ENCODE results near the gene ACOT7. TPM values are rescaled to one million over a fixed set of nuclear protein-coding genes. Genes with fewer than 3 reads are reported as not detected.

Gene ACOT7
- total RNA-seq, 1 donor from 2014 or later: 8.6 TPM

GRCh38 chr1:6427441-6428390 lies 34.1 kb upstream of the ACOT7 start:
- no peak for TF ChIP-seq CTCF (IDR thresholded peaks at IDR 0.05; ENCODE audit: borderline replicate concordance)
- no peaks in the 10 kb centered on the region for H3K36me3 ChIP-seq
- no peak overlapping the region for H3K4me3 ChIP-seq
- H3K27ac ChIP-seq (replicated peaks): no peak overlapping the region
- peaks cover 34% of the 10 kb centered on the region for H3K4me1 ChIP-seq
- DNase-seq: no peak
- H3K27me3 ChIP-seq (ENCODE audit: low read depth): peaks cover 92% of the 10 kb centered on the region
- no peaks in the 10 kb centered on the region for H3K9me3 ChIP-seq (replicated peaks)
- intact Hi-C loops (cut with micrococcal nuclease): no loop called here

- Histone ChIP-seq H3K4me3 (no peak overlapping the region), H3K27me3 (ENCODE audit: low read depth) (peaks cover 94% of the 10 kb centered on the region), H3K4me1 (peaks cover 37% of the 10 kb centered on the region), H3K36me3 (no peaks in the 10 kb centered on the region), H3K9me3 (replicated peaks) (no peaks in the 10 kb centered on the region), H3K27ac (replicated peaks) (no peak overlapping the region)
- DNase-seq: no peak
- intact Hi-C loops (cut with micrococcal nuclease): no loop called here
- no peak for TF ChIP-seq CTCF (IDR thresholded peaks at IDR 0.05; ENCODE audit: borderline replicate concordance)
Measured at GRCh38 chr1:6426972-6427350, 33.4 kb upstream of the ACOT7 start.

- no peak for DNase-seq
- no peak for TF ChIP-seq CTCF (IDR thresholded peaks at IDR 0.05; ENCODE audit: borderline replicate concordance)
- Histone ChIP-seq H3K36me3 (no peaks in the 10 kb centered on the region), H3K4me1 (peaks cover 37% of the 10 kb centered on the region), H3K27me3 (ENCODE audit: low read depth) (peaks cover 99% of the 10 kb centered on the region), H3K9me3 (replicated peaks) (no peaks in the 10 kb centered on the region), H3K4me3 (no peak overlapping the region), H3K27ac (replicated peaks) (no peak overlapping the region)
- intact Hi-C loops (cut with micrococcal nuclease): no loop called here
Measured at GRCh38 chr1:6426277-6426971, 32.9 kb upstream of the ACOT7 start.

- peaks cover 100% of the 10 kb centered on the region for H3K27me3 ChIP-seq (ENCODE audit: low read depth)
- DNase-seq: no peak
- no peak for TF ChIP-seq CTCF (IDR thresholded peaks at IDR 0.05; ENCODE audit: borderline replicate concordance)
- H3K4me3 ChIP-seq: no peak overlapping the region
- H3K36me3 ChIP-seq: no peaks in the 10 kb centered on the region
- intact Hi-C loops (cut with micrococcal nuclease): no loop called here
- H3K9me3 ChIP-seq (replicated peaks): no peaks in the 10 kb centered on the region
- H3K27ac ChIP-seq (replicated peaks): no peak overlapping the region
- H3K4me1 ChIP-seq: peaks cover 40% of the 10 kb centered on the region
Measured at GRCh38 chr1:6425658-6426057, 32.1 kb upstream of the ACOT7 start.

GRCh38 chr1:6424619-6425593 lies 31.3 kb upstream of the ACOT7 start, which contains the start of gene ESPN:
ESPN (plus strand) TSS chr1:6424776; CDS start chr1:6424956, 180 bp downstream.
- H3K9me3 ChIP-seq (replicated peaks): no peaks in the 10 kb centered on the region
- no peak for DNase-seq
- no peak within 1 kb of the TSS for H3K27ac ChIP-seq (replicated peaks)
- peak within 1 kb of the TSS; percentile 44 for H3K4me3 ChIP-seq
- peaks cover 47% of the 10 kb centered on the region for H3K4me1 ChIP-seq
- intact Hi-C loops (cut with micrococcal nuclease): no loop called here
- H3K36me3 ChIP-seq: no peaks in the 10 kb centered on the region
- no peak for TF ChIP-seq CTCF (IDR thresholded peaks at IDR 0.05; ENCODE audit: borderline replicate concordance)
- H3K27me3 ChIP-seq (ENCODE audit: low read depth): peaks cover 100% of the 10 kb centered on the region
